Cardiac muscle cell (in vitro differentiated cells and primary cell): ENCODE measurements around the gene PAXIP1. TPM values are rescaled to one million over a fixed set of nuclear protein-coding genes. Genes with fewer than 3 reads are reported as not detected.

Experiments used
- DNase-seq, 2 donors: peaks; one replicate each; pipeline versions ENCODE4 v3.0.0 to v3.0.0-alpha.2; 2010 to 2017; ENCODE audit warnings: low read depth in 1 of 2, low spot score in 1 of 2
- H3K27ac ChIP-seq: fragments of 200-600 bp; sonication (generic); 2 replicates; pipeline ENCODE4 v1.5.1; 2016
- H3K27me3 ChIP-seq: fragments of 200-600 bp; sonication (generic); 2 replicates; pipeline ENCODE4 v1.6.0; 2016; ENCODE audit warnings: control low read depth
- H3K36me3 ChIP-seq: fragments of 200-600 bp; sonication (generic); 2 replicates; pipeline ENCODE4 v1.5.1; 2016; ENCODE audit warnings: control low read depth
- H3K4me1 ChIP-seq: fragments of 200-600 bp; sonication (generic); 2 replicates; pipeline ENCODE4 v1.8.1; 2017; ENCODE audit warnings: low read depth, mild to moderate bottlenecking, mixed run types
- H3K4me3 ChIP-seq: fragments of 200-600 bp; sonication (generic); 2 replicates; pipeline ENCODE4 v1.5.1; 2016; ENCODE audit warnings: mild to moderate bottlenecking
- H3K9me3 ChIP-seq: fragments of 200-600 bp; sonication (generic); 2 replicates; pipeline ENCODE4 v1.5.1; 2017; ENCODE audit warnings: low read depth, mild to moderate bottlenecking, control low read depth
- CTCF ChIP-seq: IDR thresholded peaks from 2 replicates; pipeline ENCODE4 v1.5.1; 2012; ENCODE audit warnings: low read depth, mild to moderate bottlenecking, low read length
- polyA plus RNA-seq: library from polyadenylated mRNA; unstranded; fragments of >200 nt; fragmentation: Nextera tagmentation; extraction: Ambion mirVana; gene quantifications from 2 replicates; pipeline ENCODE4 v1.2.1, GENCODE V29; 2016
- total RNA-seq: library from RNA; depleted of rRNA; stranded (reverse); fragments of >200 nt; gene quantifications from 2 replicates; pipeline ENCODE4 v1.2.3, GENCODE V29; 2016

The PAXIP1 gene
- total and polyA plus RNA-seq, 2 experiments from 2014 or later = 3.7 to 11.2 TPM

- Histone ChIP-seq H3K9me3 (no peaks in the 10 kb centered on the region), H3K4me3 (no peak overlapping the region), H3K36me3 (no peaks in the 10 kb centered on the region), H3K4me1 (no peaks in the 10 kb centered on the region), H3K27ac (no peak overlapping the region), H3K27me3 (no peaks in the 10 kb centered on the region)
- TF ChIP-seq CTCF = peak; percentile 40
- peak in 1 of 2 donors; percentile 5 for DNase-seq
Measured at GRCh38 chr7:155009570-155010157, 6.7 kb upstream of the PAXIP1 start.

GRCh38 chr7:155007947-155008346 lies 5.0 kb upstream of the PAXIP1 start:
- Histone ChIP-seq H3K27me3 (no peaks in the 10 kb centered on the region), H3K4me3 (no peak overlapping the region), H3K36me3 (no peaks in the 10 kb centered on the region), H3K4me1 (no peaks in the 10 kb centered on the region), H3K27ac (no peak overlapping the region), H3K9me3 (no peaks in the 10 kb centered on the region)
- DNase-seq = peak; percentile 8 to 30
- TF ChIP-seq CTCF = peak; percentile 34

GRCh38 chr7:155003376-155004214 lies 671 bp upstream of the PAXIP1 start:
- peak; percentile 88 to 90 for DNase-seq
- peaks cover 3% of the 10 kb centered on the region for H3K4me1 ChIP-seq
- TF ChIP-seq CTCF = no peak
- peak overlapping the region; percentile 85 for H3K4me3 ChIP-seq
- peak overlapping the region; percentile 100 for H3K27ac ChIP-seq
- no peaks in the 10 kb centered on the region for H3K27me3 ChIP-seq
- H3K9me3 ChIP-seq = no peaks in the 10 kb centered on the region
- no peaks in the 10 kb centered on the region for H3K36me3 ChIP-seq

DNA sequence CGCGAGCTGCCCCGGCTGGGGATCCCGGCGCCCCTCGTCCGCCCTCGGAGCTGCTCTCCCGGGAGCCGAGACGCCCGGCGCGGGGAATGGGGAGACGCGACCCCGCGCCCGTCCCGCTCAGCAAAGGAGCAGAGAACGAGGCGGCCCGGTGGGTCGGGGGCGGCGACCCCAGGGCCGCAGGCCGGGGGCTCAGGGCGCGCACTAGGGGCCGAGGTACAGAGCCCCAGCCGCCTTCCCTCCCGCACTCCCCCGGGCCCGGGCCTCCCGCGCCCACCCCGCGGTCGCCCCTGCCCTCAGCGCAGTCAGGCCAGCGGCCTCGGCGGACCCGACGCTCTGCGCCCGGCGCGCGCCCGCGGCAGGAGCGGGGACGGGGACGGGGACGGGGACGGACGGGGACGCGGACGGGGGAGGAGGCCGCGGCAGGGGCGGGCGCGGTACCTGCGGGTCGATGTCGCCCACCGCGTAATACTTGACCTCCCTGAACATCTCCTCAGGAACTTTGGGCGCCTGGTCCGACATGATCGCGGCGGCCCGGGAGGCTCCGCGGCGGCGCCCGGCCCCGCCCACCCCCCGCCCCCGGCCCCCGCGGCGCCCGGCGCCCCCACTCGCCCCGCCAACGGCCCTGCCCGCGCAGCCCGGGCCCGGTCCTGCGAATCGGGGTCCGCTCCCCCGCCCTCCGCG lies 373 bp downstream of the PAXIP1 start:
- peak overlapping the region; percentile 81 for H3K4me3 ChIP-seq
- DNase-seq = peak in 1 of 2 donors; percentile 84

More for the DNA sequence above, 373 bp downstream of the PAXIP1 start:
- H3K27ac ChIP-seq = peak overlapping the region; percentile 100
- TF ChIP-seq CTCF = no peak
- no peaks in the 10 kb centered on the region for H3K27me3 ChIP-seq
- H3K4me1 ChIP-seq = peaks cover 3% of the 10 kb centered on the region
- peaks cover 5% of the 10 kb centered on the region for H3K36me3 ChIP-seq
- H3K9me3 ChIP-seq = no peaks in the 10 kb centered on the region
